ENCODE measurements around the gene STXBP6. TPM values are rescaled to one million over a fixed set of nuclear protein-coding genes. Genes with fewer than 3 reads are reported as not detected.

The STXBP6 gene
- total and polyA plus RNA-seq, 2 of the 13 experiments (the other 11 are each of a cell fraction or from before 2014, with no cell fraction given), result 35.3 to 42.8 TPM

DNA sequence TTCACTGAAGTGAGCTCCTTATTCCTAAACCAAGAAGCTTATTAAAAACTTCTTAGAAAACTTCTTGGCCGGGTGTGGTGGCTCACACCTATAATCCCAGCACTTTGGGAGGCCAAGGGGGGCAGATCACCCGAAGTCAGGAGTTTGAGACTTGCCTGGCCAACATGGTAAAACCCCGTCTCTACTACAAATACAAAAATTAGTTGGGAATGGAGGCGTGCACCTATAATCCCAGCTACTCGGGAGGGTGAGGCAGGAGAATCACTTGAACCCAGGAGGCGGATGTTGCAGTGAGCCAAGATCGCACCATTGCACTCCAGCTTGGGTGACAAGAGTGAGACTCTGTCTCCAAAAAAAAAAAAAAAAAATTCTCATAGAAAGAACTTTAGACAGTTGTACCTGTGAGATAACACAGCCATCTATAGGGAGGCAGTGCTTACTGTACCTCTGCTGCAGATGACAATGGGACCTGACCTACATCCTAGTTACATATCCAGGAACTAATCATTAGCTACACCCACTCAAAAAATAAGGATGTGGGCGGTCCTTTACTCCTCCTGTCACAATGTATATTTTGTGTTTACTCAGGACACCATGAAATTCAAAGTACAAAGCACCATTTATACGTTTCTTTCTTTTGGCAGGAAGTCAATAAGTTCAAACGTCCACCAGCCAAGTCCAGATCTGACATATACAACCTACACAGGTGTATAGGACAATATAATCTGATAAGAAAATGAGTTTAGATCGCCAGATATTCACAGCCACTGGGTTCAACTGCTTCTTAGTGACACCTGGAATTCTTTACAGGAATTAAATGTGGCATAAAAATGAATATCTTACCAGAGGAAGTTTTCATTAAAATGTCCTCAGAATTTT, 14.9 kb downstream of the STXBP6 start (continued):
- TF ChIP-seq, protein P1, sequence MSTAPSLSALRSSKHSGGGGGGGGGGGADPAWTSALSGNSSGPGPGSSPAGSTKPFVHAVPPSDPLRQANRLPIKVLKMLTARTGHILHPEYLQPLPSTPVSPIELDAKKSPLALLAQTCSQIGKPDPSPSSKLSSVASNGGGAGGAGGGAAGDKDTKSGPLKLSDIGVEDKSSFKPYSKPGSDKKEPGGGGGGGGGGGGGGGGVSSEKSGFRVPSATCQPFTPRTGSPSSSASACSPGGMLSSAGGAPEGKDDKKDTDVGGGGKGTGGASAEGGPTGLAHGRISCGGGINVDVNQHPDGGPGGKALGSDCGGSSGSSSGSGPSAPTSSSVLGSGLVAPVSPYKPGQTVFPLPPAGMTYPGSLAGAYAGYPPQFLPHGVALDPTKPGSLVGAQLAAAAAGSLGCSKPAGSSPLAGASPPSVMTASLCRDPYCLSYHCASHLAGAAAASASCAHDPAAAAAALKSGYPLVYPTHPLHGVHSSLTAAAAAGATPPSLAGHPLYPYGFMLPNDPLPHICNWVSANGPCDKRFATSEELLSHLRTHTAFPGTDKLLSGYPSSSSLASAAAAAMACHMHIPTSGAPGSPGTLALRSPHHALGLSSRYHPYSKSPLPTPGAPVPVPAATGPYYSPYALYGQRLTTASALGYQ (CRISPR knock-in tag; IDR thresholded peaks at IDR 0.05), result peak; percentile 15; the same call in 1 of the 2 replicates
- TF ChIP-seq, protein P2, sequence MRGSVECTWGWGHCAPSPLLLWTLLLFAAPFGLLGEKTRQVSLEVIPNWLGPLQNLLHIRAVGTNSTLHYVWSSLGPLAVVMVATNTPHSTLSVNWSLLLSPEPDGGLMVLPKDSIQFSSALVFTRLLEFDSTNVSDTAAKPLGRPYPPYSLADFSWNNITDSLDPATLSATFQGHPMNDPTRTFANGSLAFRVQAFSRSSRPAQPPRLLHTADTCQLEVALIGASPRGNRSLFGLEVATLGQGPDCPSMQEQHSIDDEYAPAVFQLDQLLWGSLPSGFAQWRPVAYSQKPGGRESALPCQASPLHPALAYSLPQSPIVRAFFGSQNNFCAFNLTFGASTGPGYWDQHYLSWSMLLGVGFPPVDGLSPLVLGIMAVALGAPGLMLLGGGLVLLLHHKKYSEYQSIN (CRISPR knock-in tag; IDR thresholded peaks at IDR 0.05; ENCODE audit: borderline replicate concordance), result no peak
- TF ChIP-seq NBN (conservative IDR thresholded peaks at IDR 0.05) (no peak), ZBTB7B (CRISPR knock-in tag; IDR thresholded peaks at IDR 0.05) (no peak; the same call in 1 of the 2 replicates), YEATS4 (CRISPR knock-in tag; IDR thresholded peaks at IDR 0.05; ENCODE audit: borderline replicate concordance) (no peak), ZIK1 (CRISPR knock-in tag; IDR thresholded peaks at IDR 0.05; ENCODE audit: borderline replicate concordance, low read depth) (no peak), ATM (IDR thresholded peaks at IDR 0.05; ENCODE audit: borderline replicate concordance) (no peak), CC2D1A (CRISPR knock-in tag; IDR thresholded peaks at IDR 0.05) (no peak), CCDC6 (CRISPR knock-in tag; IDR thresholded peaks at IDR 0.05) (no peak), ZNF350 (CRISPR knock-in tag; IDR thresholded peaks at IDR 0.05; ENCODE audit: borderline replicate concordance, low read depth) (no peak), ZFYVE20 (CRISPR knock-in tag; IDR thresholded peaks at IDR 0.05; ENCODE audit: borderline replicate concordance, low read depth) (no peak)
- TF ChIP-seq, protein P3, sequence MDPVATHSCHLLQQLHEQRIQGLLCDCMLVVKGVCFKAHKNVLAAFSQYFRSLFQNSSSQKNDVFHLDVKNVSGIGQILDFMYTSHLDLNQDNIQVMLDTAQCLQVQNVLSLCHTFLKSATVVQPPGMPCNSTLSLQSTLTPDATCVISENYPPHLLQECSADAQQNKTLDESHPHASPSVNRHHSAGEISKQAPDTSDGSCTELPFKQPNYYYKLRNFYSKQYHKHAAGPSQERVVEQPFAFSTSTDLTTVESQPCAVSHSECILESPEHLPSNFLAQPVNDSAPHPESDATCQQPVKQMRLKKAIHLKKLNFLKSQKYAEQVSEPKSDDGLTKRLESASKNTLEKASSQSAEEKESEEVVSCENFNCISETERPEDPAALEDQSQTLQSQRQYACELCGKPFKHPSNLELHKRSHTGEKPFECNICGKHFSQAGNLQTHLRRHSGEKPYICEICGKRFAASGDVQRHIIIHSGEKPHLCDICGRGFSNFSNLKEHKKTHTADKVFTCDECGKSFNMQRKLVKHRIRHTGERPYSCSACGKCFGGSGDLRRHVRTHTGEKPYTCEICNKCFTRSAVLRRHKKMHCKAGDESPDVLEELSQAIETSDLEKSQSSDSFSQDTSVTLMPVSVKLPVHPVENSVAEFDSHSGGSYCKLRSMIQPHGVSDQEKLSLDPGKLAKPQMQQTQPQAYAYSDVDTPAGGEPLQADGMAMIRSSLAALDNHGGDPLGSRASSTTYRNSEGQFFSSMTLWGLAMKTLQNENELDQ (CRISPR knock-in tag; IDR thresholded peaks at IDR 0.05; ENCODE audit: borderline replicate concordance), result no peak
- TF ChIP-seq, protein P4, sequence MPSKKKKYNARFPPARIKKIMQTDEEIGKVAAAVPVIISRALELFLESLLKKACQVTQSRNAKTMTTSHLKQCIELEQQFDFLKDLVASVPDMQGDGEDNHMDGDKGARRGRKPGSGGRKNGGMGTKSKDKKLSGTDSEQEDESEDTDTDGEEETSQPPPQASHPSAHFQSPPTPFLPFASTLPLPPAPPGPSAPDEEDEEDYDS (CRISPR knock-in tag; IDR thresholded peaks at IDR 0.05), result peak; percentile 35; the same call in 1 of the 2 replicates
- TF ChIP-seq, protein P5, sequence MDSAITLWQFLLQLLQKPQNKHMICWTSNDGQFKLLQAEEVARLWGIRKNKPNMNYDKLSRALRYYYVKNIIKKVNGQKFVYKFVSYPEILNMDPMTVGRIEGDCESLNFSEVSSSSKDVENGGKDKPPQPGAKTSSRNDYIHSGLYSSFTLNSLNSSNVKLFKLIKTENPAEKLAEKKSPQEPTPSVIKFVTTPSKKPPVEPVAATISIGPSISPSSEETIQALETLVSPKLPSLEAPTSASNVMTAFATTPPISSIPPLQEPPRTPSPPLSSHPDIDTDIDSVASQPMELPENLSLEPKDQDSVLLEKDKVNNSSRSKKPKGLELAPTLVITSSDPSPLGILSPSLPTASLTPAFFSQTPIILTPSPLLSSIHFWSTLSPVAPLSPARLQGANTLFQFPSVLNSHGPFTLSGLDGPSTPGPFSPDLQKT (CRISPR knock-in tag; IDR thresholded peaks at IDR 0.05; ENCODE audit: borderline replicate concordance), result no peak

Data from HepG2 (cell line).